Lung (tissue), 12 donors: ENCODE results near the gene ATXN1. TPM values are rescaled to one million over a fixed set of nuclear protein-coding genes. Genes with fewer than 3 reads are reported as not detected.

Experiments
- ATAC-seq: fragments of 200-7000 bp; cut with Tn5 transposase; one replicate; pipeline ENCODE4 v1.9.1; 2020; ENCODE audit warnings: moderate number of reproducible peaks; ENCODE audit not compliant: insufficient read depth, low FRiP score
- DNase-seq, 3 donors: peaks; one replicate each; pipeline ENCODE4 v3.0.0-alpha.2; 2013 to 2017
- H3K27ac ChIP-seq, 2 donors: one replicate each; pipeline ENCODE4 v1.5.1; 2013; ENCODE audit warnings: mild to moderate bottlenecking in 2 of 2, moderate library complexity in 2 of 2, control low read depth in 1 of 2, inconsistent platforms in 1 of 2, low read depth in 1 of 2, low read length in 1 of 2
- H3K27me3 ChIP-seq, 3 donors: one replicate each; pipeline ENCODE4 v1.5.1; 2013; ENCODE audit warnings: low read length in 2 of 3; ENCODE audit not compliant: control insufficient read depth in 3 of 3, insufficient read depth in 3 of 3
- H3K36me3 ChIP-seq, 4 donors: one replicate each; pipeline ENCODE4 v1.5.1; 2013; ENCODE audit warnings: low read length in 4 of 4, mild to moderate bottlenecking in 1 of 4, moderate library complexity in 1 of 4; ENCODE audit not compliant: control insufficient read depth in 4 of 4, insufficient read depth in 4 of 4
- H3K4me1 ChIP-seq, 5 donors: one replicate each; pipeline ENCODE4 v1.5.1; 2013; ENCODE audit warnings: low read length in 5 of 5, mild to moderate bottlenecking in 2 of 5, moderate library complexity in 1 of 5; ENCODE audit not compliant: control insufficient read depth in 5 of 5, insufficient read depth in 5 of 5
- H3K4me3 ChIP-seq: one replicate; pipeline ENCODE4 v1.5.1; 2013; ENCODE audit warnings: mild to moderate bottlenecking, control low read depth, moderate library complexity
- H3K9ac ChIP-seq, 2 donors: one replicate each; pipeline ENCODE4 v1.5.1; 2013; ENCODE audit warnings: low read length in 2 of 2, control low read depth in 1 of 2; ENCODE audit not compliant: insufficient read depth in 1 of 2
- H3K9me3 ChIP-seq, 4 donors: one replicate each; pipeline ENCODE4 v1.5.1; 2013; ENCODE audit warnings: low read length in 3 of 4, mild to moderate bottlenecking in 1 of 4, moderate library complexity in 1 of 4; ENCODE audit not compliant: control insufficient read depth in 4 of 4, insufficient read depth in 3 of 4
- WGBS, 2 donors: extraction: QIAGEN DNeasy Blood & Tissue Kit; methylation state at CpG; one replicate each; pipeline ENCODE4 v1.1.7; 2013; 5-methylcytosine and 5-hydroxymethylcytosine counted together
- polyA plus RNA-seq, 2 donors: library from polyadenylated mRNA; stranded (reverse); fragments of 200-250 nt; gene quantifications; one replicate each; pipeline ENCODE4 v1.2.1, GENCODE V29; 2013
- total RNA-seq, 2 donors: library from RNA; depleted of rRNA in 1 of 2; stranded (reverse); fragments of >200 nt in 1 of 2; gene quantifications; one replicate each; pipeline ENCODE4 v1.2.1, GENCODE V29; 2014 to 2021
- TF ChIP-seq, protein P1 (sequence below): IDR thresholded peaks from 2 replicates; pipeline ENCODE4 v1.5.1; 2012; ENCODE audit warnings: mild to moderate bottlenecking; ENCODE audit errors: control extremely low read depth, extremely low read depth
- donor health status: control.
- donor health status: control.
- donor health status: Bipolar disorder and iron deficiency.
- donor health status: healthy.
- donor health status: DM: yes; HTN: yes; CAD: no.

The ATXN1 gene
- total and polyA plus RNA-seq, 4 donors: 9.7 to 108 (median 34.9) TPM

DNA sequence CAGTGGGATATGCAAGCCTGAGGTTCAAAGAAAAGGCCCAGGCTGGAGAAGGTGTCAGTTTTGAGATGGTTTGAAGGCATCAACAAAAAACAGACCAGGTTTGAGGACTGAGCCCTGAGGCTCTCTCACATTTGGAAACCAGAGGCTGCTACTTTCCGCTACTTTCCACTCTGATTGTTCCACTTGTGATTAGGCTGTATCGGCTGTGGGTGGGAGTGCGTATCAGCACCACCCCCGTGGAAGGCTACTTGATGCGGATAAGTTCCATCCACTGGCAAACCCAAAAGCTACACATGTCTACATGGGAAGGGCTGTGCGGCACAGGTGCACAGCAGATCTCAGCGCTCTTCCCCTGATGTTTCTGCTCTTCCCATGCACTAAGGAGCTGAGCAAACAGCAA is 324.2 kb downstream of the ATXN1 start:
- Histone ChIP-seq H3K4me1 (peaks cover 5 to 31% (median 14%) of the 10 kb centered on the region in 5 donors), H3K36me3 (no peaks in the 10 kb centered on the region), H3K27me3 (no peaks in the 10 kb centered on the region), H3K27ac (no peak overlapping the region), H3K9me3 (peaks cover 0 to 2% (median 0%) of the 10 kb centered on the region in 4 donors), H3K4me3 (no peak overlapping the region), H3K9ac (no peak overlapping the region)
- ATAC-seq (no peak), DNase-seq (no peak)
- TF ChIP-seq, protein P1, sequence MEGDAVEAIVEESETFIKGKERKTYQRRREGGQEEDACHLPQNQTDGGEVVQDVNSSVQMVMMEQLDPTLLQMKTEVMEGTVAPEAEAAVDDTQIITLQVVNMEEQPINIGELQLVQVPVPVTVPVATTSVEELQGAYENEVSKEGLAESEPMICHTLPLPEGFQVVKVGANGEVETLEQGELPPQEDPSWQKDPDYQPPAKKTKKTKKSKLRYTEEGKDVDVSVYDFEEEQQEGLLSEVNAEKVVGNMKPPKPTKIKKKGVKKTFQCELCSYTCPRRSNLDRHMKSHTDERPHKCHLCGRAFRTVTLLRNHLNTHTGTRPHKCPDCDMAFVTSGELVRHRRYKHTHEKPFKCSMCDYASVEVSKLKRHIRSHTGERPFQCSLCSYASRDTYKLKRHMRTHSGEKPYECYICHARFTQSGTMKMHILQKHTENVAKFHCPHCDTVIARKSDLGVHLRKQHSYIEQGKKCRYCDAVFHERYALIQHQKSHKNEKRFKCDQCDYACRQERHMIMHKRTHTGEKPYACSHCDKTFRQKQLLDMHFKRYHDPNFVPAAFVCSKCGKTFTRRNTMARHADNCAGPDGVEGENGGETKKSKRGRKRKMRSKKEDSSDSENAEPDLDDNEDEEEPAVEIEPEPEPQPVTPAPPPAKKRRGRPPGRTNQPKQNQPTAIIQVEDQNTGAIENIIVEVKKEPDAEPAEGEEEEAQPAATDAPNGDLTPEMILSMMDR: no peak
- 91 to 93% methylated on average over 7 of the region's 7 CpGs for WGBS, 2 donors

DNA sequence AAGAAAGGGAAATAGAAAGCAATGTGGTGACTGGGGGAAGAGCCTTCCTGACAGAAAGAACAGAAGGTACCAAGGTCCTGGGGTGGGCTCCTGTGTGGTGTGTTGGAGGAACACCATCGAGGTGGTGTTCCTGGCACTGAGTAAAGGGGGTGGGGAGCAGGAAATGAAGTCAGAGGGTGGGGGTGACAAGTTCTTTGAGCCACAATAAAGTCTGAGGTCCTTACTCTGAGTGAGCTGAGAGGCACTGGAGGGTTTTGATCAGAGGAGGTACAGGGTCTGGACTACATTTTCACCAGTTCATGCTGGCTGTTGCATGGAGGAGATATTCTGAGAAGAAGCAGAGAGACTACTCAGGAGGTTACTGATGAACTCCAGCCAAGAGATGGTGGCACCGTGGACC is 324.7 kb downstream of the ATXN1 start:
- DNase-seq (no peak), ATAC-seq (no peak)
- H3K9me3 ChIP-seq: peaks cover 0 to 2% (median 0%) of the 10 kb centered on the region in 4 donors
- no peaks in the 10 kb centered on the region for H3K27me3 ChIP-seq
- TF ChIP-seq, protein P1: no peak
- H3K9ac ChIP-seq: no peak overlapping the region
- peaks cover 5 to 37% (median 20%) of the 10 kb centered on the region in 5 donors for H3K4me1 ChIP-seq
- H3K36me3 ChIP-seq: no peaks in the 10 kb centered on the region
- no peak overlapping the region for H3K27ac ChIP-seq
- WGBS, 2 donors: 77 to 78% methylated on average over 2 of the region's 2 CpGs
- no peak overlapping the region for H3K4me3 ChIP-seq

DNA sequence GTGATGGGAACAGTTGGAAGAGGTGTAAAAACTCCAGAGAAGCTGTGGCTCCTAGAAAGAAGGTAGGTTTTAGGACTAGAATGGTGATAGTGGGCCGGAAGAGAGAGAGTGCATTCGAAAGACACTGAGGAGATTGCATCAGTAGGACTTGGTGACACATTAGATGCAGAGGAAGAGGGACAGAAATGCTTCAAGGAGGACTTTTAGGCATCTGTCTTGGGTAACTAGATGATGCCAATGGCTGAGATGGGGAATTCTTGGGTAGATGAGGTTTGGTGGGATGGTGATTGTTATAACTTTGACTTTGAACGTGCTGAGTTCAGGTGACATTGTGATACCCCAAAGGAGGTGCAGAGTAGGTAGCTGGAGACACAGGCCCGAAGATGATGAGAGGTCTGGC is 326.4 kb downstream of the ATXN1 start:
- no peaks in the 10 kb centered on the region for H3K27me3 ChIP-seq
- no peak for DNase-seq
- TF ChIP-seq, protein P1: no peak
- H3K36me3 ChIP-seq: no peaks in the 10 kb centered on the region
- no peak overlapping the region for H3K27ac ChIP-seq
- H3K4me3 ChIP-seq: no peak overlapping the region
- H3K4me1 ChIP-seq: peaks cover 5 to 53% (median 31%) of the 10 kb centered on the region in 5 donors
- WGBS, 2 donors: 91 to 94% methylated on average over 4 of the region's 4 CpGs
- no peak for ATAC-seq
- no peak overlapping the region for H3K9ac ChIP-seq
- H3K9me3 ChIP-seq: peaks cover 0 to 2% (median 0%) of the 10 kb centered on the region in 4 donors

DNA sequence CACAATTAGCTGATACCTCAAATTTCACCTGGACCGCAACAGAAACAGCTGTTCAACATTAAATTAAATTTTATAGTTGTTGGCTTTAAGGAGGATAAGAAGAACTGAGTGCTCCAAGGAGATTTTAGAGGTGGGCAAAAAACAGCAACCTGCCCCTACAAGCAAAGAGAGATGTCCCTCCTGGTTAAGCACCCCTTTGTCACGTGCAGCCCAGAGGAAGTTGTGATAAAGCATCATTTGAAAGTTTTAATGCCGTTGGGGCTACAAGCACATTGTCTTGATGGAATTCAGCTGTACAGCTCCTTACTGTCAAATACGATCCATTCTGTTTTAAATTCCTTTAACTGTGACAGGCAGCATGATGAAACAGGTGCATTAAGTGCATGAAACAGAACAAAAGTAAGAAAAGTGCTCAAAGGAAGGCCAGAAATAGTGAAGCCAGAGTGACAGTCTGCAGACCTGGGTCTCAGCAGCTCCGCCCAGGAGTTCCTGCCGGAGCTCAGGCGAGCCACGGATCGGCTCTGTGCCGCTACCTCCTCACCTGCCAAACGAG is 327.8 kb downstream of the ATXN1 start:
- Histone ChIP-seq H3K9me3 (peaks cover 0 to 2% (median 0%) of the 10 kb centered on the region in 4 donors), H3K27me3 (no peaks in the 10 kb centered on the region), H3K36me3 (no peaks in the 10 kb centered on the region), H3K4me3 (no peak overlapping the region), H3K9ac (no peak overlapping the region), H3K27ac (no peak overlapping the region), H3K4me1 (peaks cover 5 to 52% (median 25%) of the 10 kb centered on the region in 5 donors)
- TF ChIP-seq, protein P1: no peak
- WGBS, 2 donors: 79 to 84% methylated on average over 11 of the region's 11 CpGs
- no peak for ATAC-seq
- DNase-seq: no peak
